Raji (cell line): ENCODE measurements around the gene DPP7.

Experiments
- POLR2A ChIP-seq: IDR thresholded peaks from 2 replicates; pipeline ENCODE4 v1.6.1; 2011; ENCODE audit warnings: low read depth, low read length, control low read depth; ENCODE audit not compliant: insufficient read depth

DPP7 gene

GRCh38 chr9:137110147-137110910, 4.2 kb downstream of the DPP7 start:
- no peak for TF ChIP-seq POLR2A

GRCh38 chr9:137109250-137110146, 5.0 kb downstream of the DPP7 start:
- no peak for TF ChIP-seq POLR2A

- TF ChIP-seq POLR2A, result no peak
These were observed 5.8 kb downstream of the DPP7 start for GRCh38 chr9:137108608-137109249.

GRCh38 chr9:137107982-137108381, 6.6 kb downstream of the DPP7 start:
- no peak for TF ChIP-seq POLR2A

- TF ChIP-seq POLR2A, result no peak; the same call in 1 of the 2 replicates
These were observed 7.1 kb downstream of the DPP7 start for GRCh38 chr9:137107312-137107921.

- TF ChIP-seq POLR2A, result no peak; the same call in 1 of the 2 replicates
These were observed 7.8 kb downstream of the DPP7 start for GRCh38 chr9:137106662-137107250.

GRCh38 chr9:137105814-137106661, 8.5 kb downstream of the DPP7 start:
- TF ChIP-seq POLR2A, result no peak

GRCh38 chr9:137103206-137103999, 11.1 kb downstream of the DPP7 start:
- TF ChIP-seq POLR2A, result no peak

GRCh38 chr9:137099231-137099630, 15.3 kb downstream of the DPP7 start:
- no peak for TF ChIP-seq POLR2A

- no peak for TF ChIP-seq POLR2A
These were observed 16.6 kb downstream of the DPP7 start for GRCh38 chr9:137097761-137098462.

- TF ChIP-seq POLR2A, result no peak
These were observed 17.6 kb downstream of the DPP7 start for GRCh38 chr9:137096785-137097546.

GRCh38 chr9:137095664-137096517, 18.6 kb downstream of the DPP7 start:
- TF ChIP-seq POLR2A, result no peak
